Panc1 (cell line): ENCODE measurements around the gene ATXN1.

Source experiments
- CTCF ChIP-seq: fragments of 450-650 bp; IDR thresholded peaks from 2 replicates; pipeline ENCODE4 v1.5.1; 2017; ENCODE audit warnings: mild to moderate bottlenecking
- POLR2AphosphoS5 ChIP-seq: IDR thresholded peaks from 2 replicates; pipeline ENCODE4 v1.6.1; 2012; ENCODE audit warnings: mild to moderate bottlenecking, low read depth, low read length, moderate library complexity
- REST ChIP-seq, 2 experiments: IDR thresholded peaks; 2 replicates each; pipeline ENCODE4 v1.6.1; 2011 to 2012; ENCODE audit warnings: low read depth in 2 of 2, control low read depth in 1 of 2, low read length in 1 of 2, mild to moderate bottlenecking in 1 of 2, moderate library complexity in 1 of 2; ENCODE audit not compliant: insufficient read depth in 1 of 2
- SIN3A ChIP-seq: IDR thresholded peaks from 2 replicates; pipeline ENCODE4 v1.6.1; 2012; ENCODE audit warnings: low read depth, mild to moderate bottlenecking, low read length, moderate library complexity, borderline replicate concordance; ENCODE audit not compliant: insufficient read depth

- TF ChIP-seq REST (IDR thresholded peaks at IDR 0.05; ENCODE audit: insufficient read depth in 1 of 2, low read depth in 2 of 2, low read length in 1 of 2) (no peak), CTCF (no peak), POLR2AphosphoS5 (no peak), SIN3A (no peak)
Measured at GRCh38 chr6:16521528-16521927, 239.7 kb downstream of the ATXN1 start.
